Measurements from ENCODE around the gene ATP13A3.

GRCh38 chr3:194396859-194397756 lies 89.7 kb downstream of the ATP13A3 start:
- TF ChIP-seq CTCF (IDR thresholded peaks at IDR 0.05; ENCODE audit: low read depth, low read length, missing input control): no peak
- no peak for TF ChIP-seq SP1 (IDR thresholded peaks at IDR 0.05)
- no peak for TF ChIP-seq GABPA (IDR thresholded peaks at IDR 0.05 in 1 of 2, conservative IDR thresholded peaks at IDR 0.05 in 1 of 2)
- no peak for TF ChIP-seq ZBTB33 (IDR thresholded peaks at IDR 0.05)
- TF ChIP-seq REST (IDR thresholded peaks at IDR 0.05): no peak
- no peak for TF ChIP-seq ATF3 (IDR thresholded peaks at IDR 0.05)
- no peak for TF ChIP-seq YY1 (IDR thresholded peaks at IDR 0.05)
- TF ChIP-seq JUND (IDR thresholded peaks at IDR 0.05): no peak
- no peak for TF ChIP-seq TAF1 (conservative IDR thresholded peaks at IDR 0.05)
- no peak for TF ChIP-seq RXRA (IDR thresholded peaks at IDR 0.05)
- no peak for TF ChIP-seq EGR1 (IDR thresholded peaks at IDR 0.05; ENCODE audit: low read depth in 2 of 2)
- TF ChIP-seq RAD21 (IDR thresholded peaks at IDR 0.05): no peak
- no peak for TF ChIP-seq FOXA1 (IDR thresholded peaks at IDR 0.05)
- no peak for TF ChIP-seq MAX (IDR thresholded peaks at IDR 0.05)
